SK-N-MC (cell line): ENCODE data around the gene VGLL4.

ENCODE experiments used
- EZH2 ChIP-seq: fragments of 200-600 bp; sonication (generic); IDR thresholded peaks from one replicate; pipeline ENCODE4 v1.6.1; 2017; ENCODE audit warnings: antibody characterized with exemption
- FOXP2 ChIP-seq: optimal IDR thresholded peaks from 2 replicates; pipeline ENCODE3; 2011; ENCODE audit warnings: mild to moderate bottlenecking, moderate library complexity; ENCODE audit not compliant: insufficient read depth; ENCODE audit errors: extremely low read length, control extremely low read depth
- POLR2AphosphoS5 ChIP-seq: IDR thresholded peaks from 2 replicates; pipeline ENCODE4 v1.6.1; 2012; ENCODE audit warnings: mild to moderate bottlenecking, low read depth, low read length, borderline replicate concordance

DNA sequence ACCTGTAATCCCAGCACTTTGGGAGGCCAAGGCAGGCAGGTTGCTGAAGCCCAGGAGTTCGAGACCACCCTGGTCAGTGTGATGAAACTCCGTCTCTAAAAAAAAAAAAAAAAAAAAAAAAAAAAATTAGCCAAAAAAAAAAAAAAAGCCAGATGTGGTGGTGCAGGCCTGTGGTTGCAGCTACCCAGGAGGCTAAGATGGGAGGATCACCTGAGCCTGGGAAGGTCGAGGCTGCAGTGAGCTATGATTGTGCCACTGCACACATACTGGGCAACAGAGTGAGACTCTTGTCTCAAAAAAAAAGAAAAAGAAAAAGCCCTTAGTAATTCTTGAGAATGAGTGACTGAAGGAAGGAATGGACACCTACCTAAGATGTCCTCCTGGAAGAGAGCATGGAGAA lies 105.1 kb downstream of the VGLL4 start:
- TF ChIP-seq POLR2AphosphoS5 (no peak), EZH2 (no peak), FOXP2 (no peak)
